HAP-1 (cell line): Measurements from ENCODE around the gene SASH1.

ENCODE experiments used
- DNase-seq, 2 experiments: peaks; one replicate each; pipeline ENCODE4 v3.0.0-alpha.2; 2016 to 2020; ENCODE audit warnings: low spot score in 2 of 2
- H3K27me3 ChIP-seq: fragments of 250-450 bp; sonication (Bioruptor Pico); 2 replicates; pipeline ENCODE4 v1.5.1; 2020; ENCODE audit warnings: low read depth, mild to moderate bottlenecking, moderate library complexity
- H3K36me3 ChIP-seq: fragments of 250-450 bp; sonication (Bioruptor Pico); replicated peaks from 2 replicates; pipeline ENCODE4 v1.5.1; 2020; ENCODE audit warnings: mild to moderate bottlenecking
- H3K4me1 ChIP-seq: fragments of 250-450 bp; sonication (Bioruptor Pico); 2 replicates; pipeline ENCODE4 v1.5.1; 2020; ENCODE audit warnings: mild to moderate bottlenecking
- H3K4me3 ChIP-seq: fragments of 250-450 bp; sonication (Bioruptor Pico); 2 replicates; pipeline ENCODE4 v1.5.1; 2020; ENCODE audit warnings: mild to moderate bottlenecking, moderate library complexity
- H3K9me3 ChIP-seq: fragments of 250-450 bp; sonication (Bioruptor Pico); 2 replicates; pipeline ENCODE4 v1.5.1; 2020; ENCODE audit warnings: mild to moderate bottlenecking, moderate library complexity
- in situ Hi-C: fragments of 300-500 bp; cut with MboI; formaldehyde crosslinking; loops from 3 replicates; pipeline ENCODE4 v1.14.3; 2020; ENCODE audit warnings: low sequenced_read_pairs, inconsistent platforms, mixed read lengths

The SASH1 gene

GRCh38 chr6:148446681-148447080 is 104.0 kb downstream of the SASH1 start:
- no peaks in the 10 kb centered on the region for H3K9me3 ChIP-seq
- no peaks in the 10 kb centered on the region for H3K27me3 ChIP-seq
- H3K4me1 ChIP-seq = no peaks in the 10 kb centered on the region
- in situ Hi-C loops = no loop called here
- no peak overlapping the region for H3K4me3 ChIP-seq
- no peaks in the 10 kb centered on the region for H3K36me3 ChIP-seq
- DNase-seq = no peak

GRCh38 chr6:148447521-148448230 is 105.0 kb downstream of the SASH1 start:
- in situ Hi-C loops = no loop called here
- DNase-seq = no peak
- Histone ChIP-seq H3K27me3 (no peaks in the 10 kb centered on the region), H3K4me1 (no peaks in the 10 kb centered on the region), H3K4me3 (no peak overlapping the region), H3K36me3 (no peaks in the 10 kb centered on the region), H3K9me3 (no peaks in the 10 kb centered on the region)

DNA sequence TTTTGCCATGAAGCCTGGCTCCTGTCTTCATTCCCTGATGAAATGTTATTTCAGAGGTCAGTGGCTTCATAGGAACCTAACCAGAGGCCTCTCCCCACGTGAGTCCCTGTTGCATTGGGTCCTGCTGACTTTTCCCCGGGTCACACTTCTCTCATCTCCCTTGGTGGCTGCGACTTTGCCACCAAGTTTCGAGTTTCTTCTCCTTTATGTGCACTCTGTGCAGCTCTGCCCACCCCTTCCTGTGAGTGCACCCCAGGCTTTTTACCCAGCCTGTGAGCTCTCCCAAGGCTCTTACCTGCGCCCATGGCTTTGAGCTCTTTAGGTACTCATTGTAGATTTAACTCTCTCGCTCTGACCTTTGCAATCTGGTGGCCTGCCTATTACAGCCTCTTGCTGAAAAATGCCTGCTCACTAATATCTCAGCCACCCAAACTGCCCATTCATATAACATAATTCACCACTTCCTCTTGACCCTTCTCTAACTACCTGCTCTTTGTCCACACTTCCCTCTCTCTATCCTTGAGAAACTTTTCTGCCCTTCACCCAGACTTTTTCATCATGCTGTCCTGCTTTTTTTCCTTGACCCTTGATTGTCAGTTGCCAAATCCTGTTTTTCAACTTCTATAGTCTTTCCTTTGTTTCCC is 105.9 kb downstream of the SASH1 start:
- DNase-seq = no peak
- H3K4me3 ChIP-seq = no peak overlapping the region
- no peaks in the 10 kb centered on the region for H3K4me1 ChIP-seq
- H3K27me3 ChIP-seq = no peaks in the 10 kb centered on the region
- H3K9me3 ChIP-seq = no peaks in the 10 kb centered on the region
- in situ Hi-C loops = no loop called here
- no peaks in the 10 kb centered on the region for H3K36me3 ChIP-seq

DNA sequence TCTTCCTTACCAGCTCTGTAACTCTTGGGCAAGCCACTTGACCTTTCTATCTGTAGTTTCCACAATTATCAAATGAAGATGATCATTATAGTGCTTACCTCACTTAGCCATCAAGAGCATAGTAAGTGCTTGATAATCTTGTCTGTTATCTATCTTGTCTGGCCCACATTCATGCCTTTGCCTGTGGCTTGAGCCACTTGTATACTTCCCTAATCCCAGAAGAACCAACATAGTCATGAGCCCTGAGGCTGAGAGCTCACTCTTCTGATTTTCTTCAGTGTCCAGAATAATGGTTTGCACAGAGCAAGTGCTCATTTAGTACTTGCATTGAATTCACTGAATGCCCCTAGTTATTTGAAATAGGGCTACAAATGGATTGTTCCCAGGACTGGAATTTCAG is 108.2 kb downstream of the SASH1 start:
- H3K4me1 ChIP-seq = no peaks in the 10 kb centered on the region
- no peaks in the 10 kb centered on the region for H3K27me3 ChIP-seq
- H3K36me3 ChIP-seq = no peaks in the 10 kb centered on the region
- no peak for DNase-seq
- in situ Hi-C loops = loop anchor here (25.0 kb wide), 1 partner anchor 264 kb away; no protein-coding TSS in a partner anchor
- no peak overlapping the region for H3K4me3 ChIP-seq
- H3K9me3 ChIP-seq = no peaks in the 10 kb centered on the region

DNA sequence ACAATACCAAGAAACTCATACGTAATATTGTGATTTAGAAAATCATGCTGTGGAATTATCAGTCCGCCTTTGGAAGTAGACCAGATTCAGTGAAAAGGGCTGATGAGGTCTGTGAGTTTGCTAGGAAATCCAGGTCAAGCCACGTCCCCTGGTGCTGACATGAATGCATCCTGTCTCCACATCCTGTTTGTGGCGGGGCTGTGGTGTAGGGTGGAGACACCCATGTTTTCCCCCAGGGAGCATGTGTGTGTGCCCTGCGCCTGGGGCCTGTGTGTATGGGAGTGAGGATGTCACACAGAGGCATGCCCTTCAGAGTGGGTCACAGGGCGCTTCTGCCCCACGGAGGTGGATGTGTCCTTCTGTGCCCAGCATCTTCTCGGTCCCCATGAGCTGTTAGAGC is 109.1 kb downstream of the SASH1 start:
- Histone ChIP-seq H3K4me1 (no peaks in the 10 kb centered on the region), H3K36me3 (no peaks in the 10 kb centered on the region), H3K27me3 (no peaks in the 10 kb centered on the region), H3K9me3 (no peaks in the 10 kb centered on the region), H3K4me3 (no peak overlapping the region)
- in situ Hi-C loops = loop anchor here (25.0 kb wide), 1 partner anchor 264 kb away; no protein-coding TSS in a partner anchor
- no peak for DNase-seq

- no peaks in the 10 kb centered on the region for H3K9me3 ChIP-seq
- no peak for DNase-seq
- H3K4me3 ChIP-seq = no peak overlapping the region
- no peaks in the 10 kb centered on the region for H3K36me3 ChIP-seq
- no peaks in the 10 kb centered on the region for H3K4me1 ChIP-seq
- H3K27me3 ChIP-seq = no peaks in the 10 kb centered on the region
- in situ Hi-C loops = loop anchor here (25.0 kb wide), 1 partner anchor 266 kb away; no protein-coding TSS in a partner anchor
These were observed 110.2 kb downstream of the SASH1 start for GRCh38 chr6:148452876-148453275.

DNA sequence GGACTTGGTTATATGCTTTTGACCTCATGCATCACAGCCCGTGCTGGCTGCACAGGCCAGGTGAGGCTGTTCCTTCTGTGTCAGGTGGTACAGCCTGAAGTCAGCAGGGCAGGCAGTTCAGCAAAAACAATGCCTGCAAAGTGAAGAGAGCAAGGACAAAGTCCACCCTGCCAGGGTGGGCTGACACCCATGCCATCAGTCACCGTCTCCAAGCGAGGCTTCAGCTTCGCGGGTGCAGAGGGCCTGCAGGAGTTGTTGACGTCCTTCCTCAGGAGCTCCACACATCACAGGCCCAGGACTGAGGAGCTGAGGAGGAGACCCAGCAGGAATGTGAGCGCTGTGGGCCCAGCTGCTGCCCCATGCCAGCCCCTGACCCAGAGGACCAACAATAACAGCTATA is 111.3 kb downstream of the SASH1 start:
- Histone ChIP-seq H3K36me3 (no peaks in the 10 kb centered on the region), H3K4me3 (no peak overlapping the region), H3K4me1 (no peaks in the 10 kb centered on the region), H3K9me3 (no peaks in the 10 kb centered on the region), H3K27me3 (no peaks in the 10 kb centered on the region)
- no peak for DNase-seq
- in situ Hi-C loops = loop anchor here (25.0 kb wide), 1 partner anchor 267 kb away; no protein-coding TSS in a partner anchor

- Histone ChIP-seq H3K9me3 (no peaks in the 10 kb centered on the region), H3K36me3 (no peaks in the 10 kb centered on the region), H3K27me3 (no peaks in the 10 kb centered on the region), H3K4me1 (no peaks in the 10 kb centered on the region), H3K4me3 (no peak overlapping the region)
- no peak for DNase-seq
- in situ Hi-C loops = loop anchor here (25.0 kb wide), 1 partner anchor 268 kb away; no protein-coding TSS in a partner anchor
These were observed 112.6 kb downstream of the SASH1 start for GRCh38 chr6:148455225-148455624.

- H3K4me3 ChIP-seq = no peak overlapping the region
- in situ Hi-C loops = loop anchor here (25.0 kb wide), 1 partner anchor 269 kb away; no protein-coding TSS in a partner anchor
These were observed 113.3 kb downstream of the SASH1 start for GRCh38 chr6:148455674-148456558.

GRCh38 chr6:148457137-148457842 is 114.7 kb downstream of the SASH1 start:
- in situ Hi-C loops = loop anchor here (25.0 kb wide), 1 partner anchor 270 kb away; no protein-coding TSS in a partner anchor
- H3K36me3 ChIP-seq = no peaks in the 10 kb centered on the region

More at GRCh38 chr6:148455674-148456558, 113.3 kb downstream of the SASH1 start:
- Histone ChIP-seq H3K27me3 (no peaks in the 10 kb centered on the region), H3K4me1 (no peaks in the 10 kb centered on the region), H3K9me3 (no peaks in the 10 kb centered on the region), H3K36me3 (no peaks in the 10 kb centered on the region)
- no peak for DNase-seq

DNA sequence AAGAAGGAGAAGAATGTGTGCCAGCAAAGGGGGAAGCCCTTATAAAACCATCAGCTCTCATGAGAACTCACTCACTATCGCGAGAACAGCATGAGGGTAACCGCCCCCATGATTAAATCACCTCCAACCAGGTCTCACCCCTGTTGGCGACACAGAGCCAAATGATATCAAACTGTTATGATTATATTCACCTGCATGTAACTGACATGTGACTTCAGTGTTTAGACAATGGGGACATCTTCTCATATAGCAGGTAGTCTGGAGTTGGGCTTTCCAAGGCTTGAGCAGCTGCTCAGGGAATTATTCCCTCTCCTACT is 115.2 kb downstream of the SASH1 start:
- no peak for DNase-seq
- Histone ChIP-seq H3K36me3 (no peaks in the 10 kb centered on the region), H3K9me3 (no peaks in the 10 kb centered on the region), H3K4me1 (no peaks in the 10 kb centered on the region), H3K4me3 (no peak overlapping the region), H3K27me3 (no peaks in the 10 kb centered on the region)
- in situ Hi-C loops = loop anchor here (25.0 kb wide), 1 partner anchor 270 kb away; no protein-coding TSS in a partner anchor

More at GRCh38 chr6:148457137-148457842, 114.7 kb downstream of the SASH1 start:
- DNase-seq = no peak
- Histone ChIP-seq H3K4me3 (no peak overlapping the region), H3K4me1 (no peaks in the 10 kb centered on the region), H3K9me3 (no peaks in the 10 kb centered on the region), H3K27me3 (no peaks in the 10 kb centered on the region)

GRCh38 chr6:148459238-148459637 is 116.6 kb downstream of the SASH1 start:
- Histone ChIP-seq H3K27me3 (no peaks in the 10 kb centered on the region), H3K4me1 (no peaks in the 10 kb centered on the region), H3K36me3 (no peaks in the 10 kb centered on the region), H3K9me3 (no peaks in the 10 kb centered on the region), H3K4me3 (no peak overlapping the region)
- in situ Hi-C loops = loop anchor here (25.0 kb wide), 1 partner anchor 272 kb away; no protein-coding TSS in a partner anchor
- no peak for DNase-seq
